Progenitor cell of endocrine pancreas (in vitro differentiated cells): ENCODE results near the gene ACSM6. TPM values are rescaled to one million over a fixed set of nuclear protein-coding genes. Genes with fewer than 3 reads are reported as not detected.

Experiments used
- DNase-seq: peaks from one replicate; pipeline ENCODE4 v3.0.0; 2021; ENCODE audit warnings: low spot score; ENCODE audit not compliant: unreplicated experiment
- H3K27ac Mint-ChIP-seq: 2 replicates; pipeline ENCODE4 v1.8.0; 2021; ENCODE audit warnings: mild to moderate bottlenecking, moderate library complexity, mixed read lengths
- H3K27me3 Mint-ChIP-seq: 2 replicates; pipeline ENCODE4 v1.8.0; 2021; ENCODE audit warnings: mixed read lengths
- H3K36me3 Mint-ChIP-seq: 2 replicates; pipeline ENCODE4 v1.8.0; 2022; ENCODE audit warnings: mixed read lengths; ENCODE audit not compliant: insufficient read depth
- H3K4me1 Mint-ChIP-seq: 2 replicates; pipeline ENCODE4 v1.8.0; 2021; ENCODE audit warnings: low read depth, mixed read lengths
- H3K4me3 Mint-ChIP-seq: 2 replicates; pipeline ENCODE4 v1.8.0; 2021; ENCODE audit warnings: low read depth, mild to moderate bottlenecking, moderate library complexity, mixed read lengths
- H3K9me3 Mint-ChIP-seq: 2 replicates; pipeline ENCODE4 v1.8.0; 2021; ENCODE audit warnings: low read depth, mixed read lengths
- total RNA-seq: library from RNA; stranded (reverse); gene quantifications from 2 replicates; pipeline ENCODE4 v1.2.1, GENCODE V29; 2021
- TF ChIP-seq, protein P1 (sequence below): fragments of 200-600 bp; sonication (generic); IDR thresholded peaks from one replicate; pipeline ENCODE4 v1.5.0; 2021; ENCODE audit warnings: antibody characterized with exemption, mild to moderate bottlenecking; ENCODE audit not compliant: unreplicated experiment

ACSM6 gene
- total RNA-seq, 1 donor from 2014 or later: not detected

DNA sequence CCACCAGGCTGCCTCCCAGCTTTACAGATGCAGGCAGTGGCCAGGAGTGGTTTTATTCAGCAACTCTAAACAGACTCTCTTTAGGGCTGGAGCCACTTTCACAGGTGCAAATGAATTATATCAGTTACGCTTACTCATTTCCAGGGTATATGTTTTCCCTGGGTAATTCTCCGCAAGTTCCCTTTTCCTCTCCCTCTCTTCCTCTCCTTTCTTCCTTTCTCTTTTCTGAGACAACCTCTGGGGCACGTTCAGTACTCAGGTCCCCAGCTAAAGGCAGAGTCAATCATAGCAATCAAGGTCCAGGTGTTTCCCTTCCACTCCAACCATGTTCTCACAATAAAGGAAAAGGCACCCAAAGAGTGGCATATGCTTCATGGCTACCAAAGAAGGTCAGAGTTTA lies 55.4 kb downstream of the ACSM6 start:
- peak overlapping the region; percentile 54 for H3K27ac Mint-ChIP-seq
- no peaks in the 10 kb centered on the region for H3K27me3 Mint-ChIP-seq
- no peak overlapping the region for H3K4me3 Mint-ChIP-seq
- TF ChIP-seq, protein P1, sequence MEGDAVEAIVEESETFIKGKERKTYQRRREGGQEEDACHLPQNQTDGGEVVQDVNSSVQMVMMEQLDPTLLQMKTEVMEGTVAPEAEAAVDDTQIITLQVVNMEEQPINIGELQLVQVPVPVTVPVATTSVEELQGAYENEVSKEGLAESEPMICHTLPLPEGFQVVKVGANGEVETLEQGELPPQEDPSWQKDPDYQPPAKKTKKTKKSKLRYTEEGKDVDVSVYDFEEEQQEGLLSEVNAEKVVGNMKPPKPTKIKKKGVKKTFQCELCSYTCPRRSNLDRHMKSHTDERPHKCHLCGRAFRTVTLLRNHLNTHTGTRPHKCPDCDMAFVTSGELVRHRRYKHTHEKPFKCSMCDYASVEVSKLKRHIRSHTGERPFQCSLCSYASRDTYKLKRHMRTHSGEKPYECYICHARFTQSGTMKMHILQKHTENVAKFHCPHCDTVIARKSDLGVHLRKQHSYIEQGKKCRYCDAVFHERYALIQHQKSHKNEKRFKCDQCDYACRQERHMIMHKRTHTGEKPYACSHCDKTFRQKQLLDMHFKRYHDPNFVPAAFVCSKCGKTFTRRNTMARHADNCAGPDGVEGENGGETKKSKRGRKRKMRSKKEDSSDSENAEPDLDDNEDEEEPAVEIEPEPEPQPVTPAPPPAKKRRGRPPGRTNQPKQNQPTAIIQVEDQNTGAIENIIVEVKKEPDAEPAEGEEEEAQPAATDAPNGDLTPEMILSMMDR: no peak
- H3K36me3 Mint-ChIP-seq: peaks cover 5% of the 10 kb centered on the region
- no peak for DNase-seq
- peaks cover 18% of the 10 kb centered on the region for H3K4me1 Mint-ChIP-seq
- H3K9me3 Mint-ChIP-seq: no peaks in the 10 kb centered on the region

DNA sequence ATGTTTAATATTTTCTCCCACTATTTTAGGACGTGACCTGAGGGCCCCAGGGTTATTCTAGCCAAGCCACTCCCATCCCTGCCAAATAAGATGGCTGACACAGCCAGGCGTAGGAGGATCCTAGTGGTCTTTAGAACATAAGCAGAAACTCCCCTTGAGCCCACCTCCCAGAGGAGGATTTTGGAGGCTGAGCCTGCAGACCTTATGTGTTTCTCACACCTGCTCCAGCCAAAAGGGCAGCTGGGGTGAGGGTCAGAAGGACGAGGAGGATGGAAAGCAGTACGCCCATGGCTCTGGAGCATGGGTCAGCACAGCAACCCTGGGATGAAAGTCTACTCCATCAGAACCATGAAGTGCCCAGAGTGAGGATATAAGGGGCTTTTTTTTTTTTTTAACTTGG lies 56.8 kb downstream of the ACSM6 start:
- Mint-ChIP-seq H3K4me3 (no peak overlapping the region), H3K9me3 (peaks cover 2% of the 10 kb centered on the region), H3K27me3 (no peaks in the 10 kb centered on the region), H3K36me3 (peaks cover 15% of the 10 kb centered on the region), H3K27ac (no peak overlapping the region), H3K4me1 (peaks cover 18% of the 10 kb centered on the region)
- no peak for DNase-seq
- TF ChIP-seq, protein P1: no peak

DNA sequence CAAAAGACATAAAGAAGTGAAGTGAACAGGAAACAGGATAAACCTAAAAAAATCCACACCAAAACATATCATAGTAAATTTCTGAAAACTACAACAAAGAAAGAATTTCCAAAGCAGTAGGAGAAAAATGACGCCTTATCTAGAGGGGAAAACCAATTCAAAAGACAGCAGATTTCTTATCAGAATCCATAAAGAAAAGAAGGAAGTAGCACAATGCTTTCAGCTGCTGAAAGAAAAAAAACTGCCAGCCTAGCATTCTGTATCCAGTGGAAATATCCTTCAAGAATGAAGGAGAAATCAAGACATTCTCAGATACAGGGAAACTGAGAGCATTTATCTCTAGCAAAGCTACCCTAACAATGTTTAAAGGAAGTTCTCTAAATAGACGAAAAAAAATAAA lies 59.0 kb downstream of the ACSM6 start:
- Mint-ChIP-seq H3K4me3 (no peak overlapping the region), H3K27me3 (no peaks in the 10 kb centered on the region), H3K4me1 (peaks cover 6% of the 10 kb centered on the region), H3K9me3 (peaks cover 16% of the 10 kb centered on the region), H3K36me3 (peaks cover 30% of the 10 kb centered on the region), H3K27ac (peak overlapping the region; percentile 2)
- TF ChIP-seq, protein P1: no peak
- no peak for DNase-seq

DNA sequence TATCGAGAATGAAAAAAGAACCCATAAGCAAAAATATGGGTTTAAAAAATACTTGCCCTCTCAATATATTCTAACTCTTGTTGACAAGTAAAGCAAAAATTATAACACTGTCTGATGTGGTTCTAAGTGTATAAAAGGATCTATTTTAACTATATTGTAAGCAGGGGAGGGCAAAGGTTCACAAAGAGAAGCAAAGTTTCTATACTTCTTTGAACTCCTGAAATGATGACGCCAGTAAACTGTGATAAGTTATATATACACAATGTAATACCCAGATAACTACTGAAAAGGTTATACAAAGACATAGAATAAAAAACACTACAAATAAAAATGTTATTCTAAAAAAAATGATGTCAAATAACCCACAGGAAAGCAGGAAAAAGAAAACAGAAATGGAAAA lies 59.6 kb downstream of the ACSM6 start:
- no peak overlapping the region for H3K4me3 Mint-ChIP-seq
- no peak overlapping the region for H3K27ac Mint-ChIP-seq

DNA sequence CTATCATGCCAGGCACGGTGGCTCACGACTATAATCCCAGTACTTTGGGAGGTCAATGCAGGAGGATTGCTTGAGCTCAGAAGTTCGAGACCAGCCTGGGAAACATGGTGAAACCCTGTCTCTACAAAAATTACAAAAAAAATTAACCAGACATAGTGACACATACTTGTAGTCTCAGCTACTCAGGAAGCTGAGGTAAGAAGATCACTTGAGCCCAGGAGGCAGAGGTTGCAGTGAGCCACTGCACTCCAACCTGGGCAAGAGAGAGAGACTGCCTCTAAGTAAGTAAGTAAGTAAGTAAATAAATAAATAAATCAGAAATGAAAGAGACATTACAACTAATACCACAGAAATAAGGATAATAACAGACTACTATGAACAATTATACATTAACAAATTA lies 60.6 kb downstream of the ACSM6 start:
- Mint-ChIP-seq H3K4me1 (peaks cover 6% of the 10 kb centered on the region), H3K36me3 (peaks cover 35% of the 10 kb centered on the region), H3K27ac (no peak overlapping the region), H3K4me3 (no peak overlapping the region), H3K9me3 (peaks cover 17% of the 10 kb centered on the region), H3K27me3 (no peaks in the 10 kb centered on the region)
- TF ChIP-seq, protein P1: no peak
- no peak for DNase-seq

More for the DNA sequence above, 59.6 kb downstream of the ACSM6 start:
- H3K4me1 Mint-ChIP-seq: peaks cover 6% of the 10 kb centered on the region
- peaks cover 36% of the 10 kb centered on the region for H3K36me3 Mint-ChIP-seq
- H3K27me3 Mint-ChIP-seq: no peaks in the 10 kb centered on the region
- peaks cover 17% of the 10 kb centered on the region for H3K9me3 Mint-ChIP-seq
- TF ChIP-seq, protein P1: no peak
- no peak for DNase-seq
